Cerebellar nuclear complex (tissue), 1 donor: Measurements from ENCODE around the gene B3GNT9.

Experiments
- DNase-seq, 2 experiments: peaks; one replicate each; lab custom pipeline; 2025; lab: John Stamatoyannopoulos, UW

The B3GNT9 gene

DNA sequence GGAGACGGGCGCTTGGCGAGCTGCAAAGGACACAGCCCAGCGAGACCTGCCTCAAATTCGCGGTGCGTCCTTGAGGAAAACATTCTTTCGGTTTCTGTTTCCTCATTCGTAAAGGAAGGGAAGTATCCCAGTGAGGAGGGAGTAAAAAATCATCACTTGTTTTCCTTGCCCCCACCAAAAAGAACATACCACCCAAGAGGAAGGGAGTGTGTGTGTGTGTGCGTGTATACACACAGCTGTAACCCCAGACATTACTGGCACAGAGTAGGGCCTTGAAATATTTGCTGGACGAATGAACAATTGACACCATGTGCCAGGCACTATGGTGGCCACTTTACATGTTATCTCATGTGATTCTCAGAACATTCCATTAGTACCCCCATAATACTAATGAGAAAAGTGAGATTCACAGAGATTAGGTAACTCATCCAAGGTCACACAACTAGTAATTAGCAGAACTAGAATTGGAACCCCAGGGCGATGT is 34.9 kb upstream of the B3GNT9 start:
- DNase-seq: no peak

DNA sequence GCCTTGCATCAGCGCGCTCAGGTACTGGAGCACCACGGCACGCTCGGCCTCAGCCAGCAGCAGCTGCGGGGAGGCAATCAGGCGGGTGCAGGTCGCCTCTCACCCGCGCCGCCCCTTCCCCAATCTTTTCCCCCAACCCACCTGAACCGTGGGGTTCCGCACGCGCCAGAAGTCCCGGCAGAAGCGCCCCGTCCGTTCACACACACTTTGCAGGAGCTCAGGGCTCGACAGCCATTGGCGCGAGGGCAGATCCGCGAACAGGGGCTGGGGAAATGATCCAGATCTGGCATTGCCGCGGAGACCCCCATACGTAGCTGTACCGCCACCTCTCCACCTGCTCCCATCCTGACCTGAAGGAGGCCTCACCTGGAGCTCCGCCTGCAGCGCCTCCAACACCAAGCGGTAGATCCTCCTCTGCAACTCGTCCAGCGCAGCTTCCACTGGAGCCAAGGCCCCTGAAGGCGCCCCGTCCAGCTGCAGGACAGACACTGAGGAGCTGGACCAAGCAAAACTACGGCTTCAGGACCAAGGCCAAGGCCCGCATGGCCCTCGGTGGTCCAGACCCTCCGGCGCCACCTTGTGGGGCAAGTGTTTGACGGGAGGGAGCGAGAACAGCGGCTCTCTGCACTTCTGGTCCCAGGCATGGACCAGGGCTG is 34.3 kb upstream of the B3GNT9 start:
- peak in 1 of 2 experiments; percentile 63 for DNase-seq

DNA sequence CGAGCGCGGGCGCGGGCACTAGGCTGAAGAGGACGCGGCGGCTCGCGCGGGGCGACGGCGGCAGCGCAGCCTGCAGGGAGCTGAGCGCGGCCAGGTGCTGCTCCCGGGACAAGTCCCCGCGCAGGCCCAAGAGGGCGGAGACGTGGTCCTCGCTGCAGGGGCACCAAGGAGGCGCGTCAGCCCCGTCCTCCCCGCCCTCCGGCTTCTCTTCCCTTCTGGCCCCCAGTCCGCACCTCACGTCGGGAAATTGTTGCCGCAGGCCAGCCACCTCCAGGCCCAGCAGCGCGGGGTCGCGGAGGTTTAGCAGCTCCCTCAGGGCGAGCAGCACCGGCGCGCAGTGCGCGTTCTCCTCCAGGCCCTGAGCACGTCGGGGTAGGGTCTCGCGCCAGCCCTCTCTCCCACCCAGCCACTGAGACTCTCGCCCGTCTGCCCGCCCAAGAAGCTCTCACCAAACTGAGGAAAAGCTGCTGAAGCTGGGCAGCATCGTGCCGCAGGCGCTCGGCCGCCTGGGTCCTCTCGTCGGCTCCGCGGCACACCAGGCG is 33.7 kb upstream of the B3GNT9 start:
- DNase-seq: no peak

GRCh38 chr16:67183627-67184452 is 33.0 kb upstream of the B3GNT9 start, which contains the start of gene MATCAP1:
Gene MATCAP1 (minus strand): TSS chr16:67183963. CDS start chr16:67180610, 3,353 bp downstream.
- DNase-seq: peak; percentile 87 to 99

DNA sequence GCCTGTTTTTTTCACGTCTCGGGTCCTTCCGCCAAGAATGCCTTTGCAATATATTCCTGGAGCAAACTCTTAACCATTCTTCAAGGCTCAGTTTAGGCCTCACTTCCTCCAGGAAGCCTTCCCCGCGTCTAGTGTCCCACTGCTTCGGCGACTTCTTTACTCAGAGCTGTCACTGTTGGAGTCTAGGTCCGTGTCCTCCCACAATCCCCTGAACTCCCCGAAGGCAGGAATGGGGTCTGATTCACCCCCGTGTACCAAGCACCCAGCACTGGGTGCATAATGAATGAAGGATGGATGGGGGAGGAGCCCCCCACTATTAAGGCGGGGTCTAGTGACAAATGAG is 32.5 kb upstream of the B3GNT9 start:
- DNase-seq: no peak

- no peak for DNase-seq
These were observed 31.5 kb upstream of the B3GNT9 start for GRCh38 chr16:67182288-67182687.

DNA sequence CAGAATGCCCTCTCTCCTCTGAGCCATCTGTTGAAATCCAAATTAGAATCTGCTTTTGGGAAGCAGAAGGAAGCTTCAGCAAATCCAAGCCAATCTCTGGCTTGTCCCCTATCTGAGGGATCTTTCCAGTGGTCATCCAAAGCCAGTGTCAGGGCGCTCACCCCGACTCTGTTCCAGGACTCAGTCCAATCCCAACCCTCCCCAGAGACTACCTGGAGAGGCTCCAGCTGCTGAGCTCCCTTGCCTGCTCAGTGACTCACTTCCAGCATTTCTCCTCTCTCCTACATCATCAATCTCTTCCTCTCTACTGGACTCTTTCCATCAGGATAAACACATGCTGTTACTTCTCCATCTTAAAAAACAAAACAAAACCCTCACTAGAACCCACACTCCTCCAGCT is 30.5 kb upstream of the B3GNT9 start:
- DNase-seq: no peak

DNA sequence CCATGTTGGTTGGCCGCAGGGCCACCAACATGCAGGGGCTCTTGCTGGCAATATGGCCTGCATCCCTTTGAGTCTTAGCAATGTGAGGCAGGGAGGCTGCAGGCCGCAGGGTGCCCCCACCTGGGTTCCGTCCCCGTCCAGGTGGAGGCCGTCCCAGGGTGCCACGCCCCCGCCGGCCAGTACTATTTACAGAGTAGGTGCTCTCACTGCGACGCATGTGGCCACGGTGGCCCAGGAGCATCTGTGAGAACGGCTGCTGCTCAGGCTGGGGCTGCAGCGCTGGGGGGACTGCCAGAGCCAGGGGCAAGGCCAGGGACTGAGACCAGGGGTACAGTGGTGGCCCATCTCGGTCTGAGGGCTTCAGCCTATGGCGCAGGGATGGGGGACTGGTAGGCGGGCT is 29.4 kb upstream of the B3GNT9 start:
- no peak for DNase-seq

GRCh38 chr16:67179421-67180080 is 28.8 kb upstream of the B3GNT9 start:
- no peak for DNase-seq

- DNase-seq: no peak
These were observed 27.2 kb upstream of the B3GNT9 start for GRCh38 chr16:67177743-67178699.

GRCh38 chr16:67176662-67177061 is 25.9 kb upstream of the B3GNT9 start:
- DNase-seq: no peak

DNA sequence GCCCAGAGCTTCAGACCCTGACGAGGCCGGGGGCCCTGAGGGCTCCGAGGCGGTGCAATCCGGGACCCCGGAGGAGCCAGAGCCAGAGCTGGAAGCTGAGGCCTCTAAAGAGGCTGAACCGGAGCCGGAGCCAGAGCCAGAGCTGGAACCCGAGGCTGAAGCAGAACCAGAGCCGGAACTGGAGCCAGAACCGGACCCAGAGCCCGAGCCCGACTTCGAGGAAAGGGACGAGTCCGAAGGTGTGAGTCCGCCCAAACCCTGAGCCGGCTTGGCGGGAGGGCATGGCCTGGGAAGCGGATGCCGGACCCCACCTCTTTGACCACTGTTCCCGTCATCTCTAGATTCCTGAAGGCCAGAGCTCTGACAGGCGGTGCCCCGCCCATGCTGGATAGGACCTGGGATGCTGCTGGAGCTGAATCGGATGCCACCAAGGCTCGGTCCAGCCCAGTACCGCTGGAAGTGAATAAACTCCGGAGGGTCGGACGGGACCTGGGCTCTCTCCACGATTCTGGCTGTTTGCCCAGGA is 24.0 kb upstream of the B3GNT9 start:
- no peak for DNase-seq

DNA sequence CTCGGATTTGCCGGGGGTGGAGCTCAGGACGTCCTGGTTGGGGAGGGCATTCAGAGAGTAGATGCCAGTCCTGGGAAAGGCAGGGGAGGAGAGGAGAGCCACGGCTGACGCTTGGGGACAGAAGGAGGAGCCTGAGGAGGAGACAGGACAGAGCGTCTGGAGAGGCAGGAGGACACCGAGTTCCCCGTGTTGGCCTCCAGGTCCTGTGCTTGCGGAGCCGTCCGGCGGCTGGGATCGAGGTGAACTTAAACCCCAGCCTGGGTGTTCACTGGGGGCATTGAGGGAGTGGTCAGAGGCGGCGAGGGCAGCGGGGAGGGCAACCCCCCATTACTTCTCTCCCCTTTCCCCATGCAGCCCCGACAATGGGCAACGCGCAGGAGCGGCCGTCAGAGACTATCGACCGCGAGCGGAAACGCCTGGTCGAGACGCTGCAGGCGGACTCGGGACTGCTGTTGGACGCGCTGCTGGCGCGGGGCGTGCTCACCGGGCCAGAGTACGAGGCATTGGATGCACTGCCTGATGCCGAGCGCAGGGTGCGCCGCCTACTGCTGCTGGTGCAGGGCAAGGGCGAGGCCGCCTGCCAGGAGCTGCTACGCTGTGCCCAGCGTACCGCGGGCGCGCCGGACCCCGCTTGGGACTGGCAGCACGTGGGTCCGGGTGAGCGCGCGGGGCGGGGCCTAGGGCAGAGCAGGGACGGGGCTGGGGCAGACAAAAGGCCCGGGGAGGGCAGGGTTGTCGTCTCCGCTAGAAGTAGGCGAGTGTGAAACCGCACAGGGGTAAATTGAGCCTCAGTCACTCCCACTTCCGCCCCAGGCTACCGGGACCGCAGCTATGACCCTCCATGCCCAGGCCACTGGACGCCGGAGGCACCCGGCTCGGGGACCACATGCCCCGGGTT is 23.3 kb upstream of the B3GNT9 start:
- DNase-seq: peak; percentile 71 to 80

DNA sequence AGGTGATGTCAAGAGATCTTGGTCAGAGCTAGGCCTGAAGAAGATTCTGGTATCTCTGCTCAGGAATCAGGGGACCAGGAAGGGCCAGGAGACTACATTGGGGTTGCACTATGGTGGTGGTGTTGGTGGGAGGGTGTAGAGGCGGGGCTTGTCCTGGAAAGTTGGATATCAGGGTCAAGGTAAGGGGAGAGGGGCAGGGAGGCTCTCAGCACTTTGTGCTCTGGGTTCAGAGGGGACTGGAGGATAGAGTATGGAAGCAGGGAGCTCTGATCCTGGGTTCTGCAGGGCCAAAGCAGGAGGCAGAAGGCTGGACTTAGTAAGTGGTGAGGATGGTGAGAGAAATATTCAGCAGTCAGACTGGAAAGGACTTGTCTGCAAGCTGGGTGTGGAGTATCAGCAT is 22.5 kb upstream of the B3GNT9 start:
- DNase-seq: no peak

DNA sequence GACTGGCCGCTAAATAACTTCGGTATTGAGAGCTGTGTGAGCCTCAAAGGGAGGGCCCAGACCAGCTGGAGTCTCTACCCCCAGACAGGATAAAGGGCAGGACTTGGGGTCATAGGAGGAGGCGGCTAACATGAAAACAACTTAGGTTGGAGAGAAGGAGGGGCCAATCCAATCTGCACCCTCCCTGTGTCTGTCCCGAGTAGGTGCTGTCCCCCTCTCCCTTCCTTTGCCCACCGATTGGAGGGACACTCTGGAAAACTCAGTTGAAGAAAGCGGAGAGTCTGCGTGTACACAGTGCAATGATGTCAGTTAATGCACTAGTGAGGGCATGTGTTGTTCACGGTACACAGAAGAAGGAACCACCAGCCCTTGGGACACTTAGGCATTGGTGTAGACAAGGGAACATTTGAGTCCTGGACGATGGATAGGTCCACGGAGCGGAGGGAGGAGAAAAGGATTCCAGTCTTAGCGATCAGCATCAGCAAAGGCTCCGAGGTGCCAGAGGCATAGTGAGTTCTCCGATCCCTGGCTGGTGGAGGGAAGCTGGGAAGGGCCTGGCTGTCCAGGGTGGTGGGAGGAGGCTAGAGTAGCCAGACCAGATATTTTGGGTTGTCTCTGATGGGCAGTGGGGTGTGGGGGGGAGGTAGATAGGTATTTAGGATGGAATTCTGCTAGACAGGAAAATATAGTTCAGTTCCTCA is 20.3 kb upstream of the B3GNT9 start:
- DNase-seq: no peak

DNA sequence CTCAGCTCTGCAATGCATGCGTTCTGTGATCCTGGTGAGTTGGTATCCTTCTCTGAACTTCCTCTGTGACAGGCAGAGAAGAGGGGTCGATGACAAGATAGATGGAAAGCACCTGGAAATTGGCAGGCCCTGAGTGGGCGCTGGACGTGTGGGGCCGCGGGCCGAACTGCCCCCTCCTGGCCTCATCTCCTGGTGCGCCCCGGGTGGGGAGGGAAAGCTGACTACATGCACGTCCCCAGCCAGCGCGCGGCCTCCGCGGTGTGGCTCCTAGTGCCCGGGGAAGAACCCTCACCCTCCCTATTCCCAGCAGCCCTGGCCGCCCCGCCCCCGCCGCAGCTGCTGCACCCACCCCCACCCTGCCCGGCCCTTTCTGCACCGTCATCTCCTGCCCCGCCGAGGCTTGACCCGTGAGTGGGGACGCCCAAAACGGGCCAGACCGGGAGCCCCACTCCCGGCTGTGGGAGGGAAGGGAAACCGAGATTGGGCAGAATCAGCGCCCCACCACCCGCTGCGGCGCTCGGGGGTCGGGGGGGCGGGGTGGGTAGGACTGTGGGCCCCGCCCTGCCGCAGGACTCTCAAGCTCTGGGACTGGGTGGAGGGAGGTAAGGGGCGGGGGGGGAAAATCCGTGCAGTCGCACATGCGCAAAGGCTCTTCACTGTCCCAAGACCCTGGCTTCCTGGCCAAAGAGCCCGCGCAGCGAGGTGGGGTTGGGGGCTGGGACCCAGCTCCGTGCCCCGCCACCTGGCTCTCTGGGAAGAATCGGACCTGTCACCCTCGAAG is 19.6 kb upstream of the B3GNT9 start, which contains the start of gene NOL3:
Gene NOL3 (plus strand): TSS at position 371 of the 781 bp plus-strand sequence.
- DNase-seq: no peak

DNA sequence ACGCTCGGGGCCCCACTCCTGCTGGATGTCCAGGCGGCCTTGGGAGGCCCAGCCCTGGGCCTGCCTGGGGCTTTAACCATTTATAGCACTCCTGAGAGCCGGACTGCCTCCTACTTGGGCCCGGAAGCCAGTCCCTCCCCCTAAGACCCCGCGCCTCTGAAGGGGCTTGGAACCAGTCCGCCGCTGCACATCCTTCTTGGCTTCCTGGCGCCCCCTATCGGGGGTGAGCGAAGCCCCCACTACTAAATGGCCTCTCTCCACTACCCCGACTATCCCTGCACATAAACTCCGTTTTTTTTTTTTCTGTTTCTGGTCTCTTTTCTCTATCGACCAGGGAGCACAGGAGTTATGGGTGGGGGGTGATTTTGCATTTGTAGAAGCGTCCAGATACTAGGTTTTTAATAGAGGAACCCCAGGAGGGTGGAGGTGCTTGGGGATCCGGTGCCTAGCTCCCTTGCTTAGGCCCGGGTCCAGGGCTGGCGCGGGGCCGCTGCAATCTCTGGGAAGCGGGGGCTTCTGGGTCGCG is 18.9 kb upstream of the B3GNT9 start:
- no peak for DNase-seq

- DNase-seq: no peak
These were observed 18.2 kb upstream of the B3GNT9 start for GRCh38 chr16:67169011-67169451.
